GM23248 (cell line): Measurements from ENCODE around the gene SELENOH. TPM values are rescaled to one million over a fixed set of nuclear protein-coding genes. Genes with fewer than 3 reads are reported as not detected.

Experiments
- DNase-seq: peaks from one replicate; pipeline ENCODE4 v3.0.0-alpha.2; 2015
- H2AFZ ChIP-seq: fragments of 200-600 bp; sonication (generic); 2 replicates; pipeline ENCODE4 v1.6.1; 2016; ENCODE audit warnings: antibody characterized with exemption
- H3F3A ChIP-seq: fragments of 200-600 bp; sonication (generic); 2 replicates; pipeline ENCODE4 v1.6.1; 2016; ENCODE audit warnings: mild to moderate bottlenecking, antibody characterized with exemption, mixed run types; ENCODE audit not compliant: insufficient read depth
- H3K27ac ChIP-seq: fragments of 200-600 bp; sonication (generic); 2 replicates; pipeline ENCODE4 v1.5.1; 2016; ENCODE audit warnings: mild to moderate bottlenecking
- H3K27me3 ChIP-seq: fragments of 200-600 bp; sonication (generic); replicated peaks from 2 replicates; pipeline ENCODE4 v1.6.1; 2016; ENCODE audit warnings: mild to moderate bottlenecking; ENCODE audit not compliant: insufficient read depth
- H3K36me3 ChIP-seq: fragments of 200-600 bp; sonication (generic); 2 replicates; pipeline ENCODE4 v1.6.1; 2016; ENCODE audit warnings: low read depth, mild to moderate bottlenecking
- H3K4me1 ChIP-seq: fragments of 200-600 bp; sonication (generic); 2 replicates; pipeline ENCODE4 v1.6.1; 2016; ENCODE audit warnings: mild to moderate bottlenecking; ENCODE audit not compliant: insufficient read depth
- H3K4me2 ChIP-seq: fragments of 200-600 bp; sonication (generic); one replicate; pipeline ENCODE4 v1.6.1; 2016; ENCODE audit warnings: mild to moderate bottlenecking; ENCODE audit not compliant: unreplicated experiment
- H3K4me3 ChIP-seq: fragments of 200-600 bp; sonication (generic); 2 replicates; pipeline ENCODE4 v1.5.1; 2016; ENCODE audit warnings: mild to moderate bottlenecking
- H3K79me2 ChIP-seq: fragments of 200-600 bp; sonication (generic); 2 replicates; pipeline ENCODE4 v1.6.1; 2016; ENCODE audit warnings: mild to moderate bottlenecking; ENCODE audit not compliant: insufficient read depth
- H3K9ac ChIP-seq: fragments of 200-600 bp; sonication (generic); 2 replicates; pipeline ENCODE4 v1.6.1; 2016; ENCODE audit warnings: mild to moderate bottlenecking
- H3K9me2 ChIP-seq: fragments of 200-600 bp; sonication (generic); 2 replicates; pipeline ENCODE4 v1.6.1; 2016; ENCODE audit warnings: mixed run types, mild to moderate bottlenecking, moderate library complexity; ENCODE audit not compliant: insufficient read depth
- H3K9me3 ChIP-seq: fragments of 200-600 bp; sonication (generic); one replicate; pipeline ENCODE4 v1.6.1; 2017; ENCODE audit warnings: low read depth
- H4K20me1 ChIP-seq: fragments of 200-600 bp; sonication (generic); 2 replicates; pipeline ENCODE4 v1.6.0; 2016; ENCODE audit not compliant: insufficient read depth
- EZH2 ChIP-seq: fragments of 200-600 bp; sonication (generic); IDR thresholded peaks from 2 replicates; pipeline ENCODE4 v1.6.1; 2018; ENCODE audit warnings: antibody characterized with exemption, mild to moderate bottlenecking; ENCODE audit not compliant: insufficient read depth, poor library complexity, severe bottlenecking
- EZH2phosphoT487 ChIP-seq: fragments of 200-600 bp; sonication (generic); IDR thresholded peaks from 2 replicates; pipeline ENCODE4 v1.6.1; 2018; ENCODE audit warnings: antibody characterized with exemption, moderate library complexity, mild to moderate bottlenecking, low read depth; ENCODE audit not compliant: insufficient read depth
- WGBS, 2 experiments: methylation state at CpG; one replicate each; pipeline ENCODE4 v1.1.6; 2015 to 2017; ENCODE audit warnings: low lambda C conversion rate in 2 of 2, low coverage in 1 of 2; ENCODE audit errors: missing lambda C conversion rate in 2 of 2; 5-methylcytosine and 5-hydroxymethylcytosine counted together
- in situ Hi-C: fragments of 300-500 bp; cut with MboI; formaldehyde crosslinking; loops from 2 replicates; pipeline ENCODE4 v1.15.0; 2020
- polyA plus RNA-seq: library from polyadenylated mRNA; unstranded; fragments of >200 nt; fragmentation: Nextera tagmentation; extraction: Ambion mirVana; gene quantifications from 2 replicates; pipeline ENCODE4 v1.2.1, GENCODE V29; 2016
- total RNA-seq: library from RNA; depleted of rRNA; stranded (reverse); fragments of >200 nt; shearing (Covaris generic); gene quantifications from 2 replicates; pipeline ENCODE4 v1.2.3, GENCODE V29; 2014

Gene SELENOH
- total and polyA plus RNA-seq, 2 experiments from 2014 or later: 123 to 184 TPM

GRCh38 chr11:57727185-57727584 is 14.1 kb upstream of the SELENOH start:
- DNase-seq: peak; percentile 7
- Histone ChIP-seq H3K79me2 (peaks cover 99% of the 10 kb centered on the region), H3K4me2 (no peak overlapping the region), H4K20me1 (no peaks in the 10 kb centered on the region), H3F3A (no peaks in the 10 kb centered on the region; the same call in 1 of the 2 replicates), H3K36me3 (no peaks in the 10 kb centered on the region), H3K4me3 (no peak overlapping the region), H3K9me3 (no peaks in the 10 kb centered on the region), H3K9me2 (no peaks in the 10 kb centered on the region), H3K4me1 (0 out of 2 replicates have a peak, but pooled peaks cover 3% of the 10 kb centered on the region), H3K27me3 (no peaks in the 10 kb centered on the region), H2AFZ (no peak overlapping the region), H3K9ac (no peak overlapping the region), H3K27ac (no peak overlapping the region)
- TF ChIP-seq EZH2: no peak
- TF ChIP-seq EZH2phosphoT487: no peak
- in situ Hi-C loops: no loop called here
- 61 to 68% methylated on average over 2 of the region's 2 CpGs for WGBS, 2 experiments

DNA sequence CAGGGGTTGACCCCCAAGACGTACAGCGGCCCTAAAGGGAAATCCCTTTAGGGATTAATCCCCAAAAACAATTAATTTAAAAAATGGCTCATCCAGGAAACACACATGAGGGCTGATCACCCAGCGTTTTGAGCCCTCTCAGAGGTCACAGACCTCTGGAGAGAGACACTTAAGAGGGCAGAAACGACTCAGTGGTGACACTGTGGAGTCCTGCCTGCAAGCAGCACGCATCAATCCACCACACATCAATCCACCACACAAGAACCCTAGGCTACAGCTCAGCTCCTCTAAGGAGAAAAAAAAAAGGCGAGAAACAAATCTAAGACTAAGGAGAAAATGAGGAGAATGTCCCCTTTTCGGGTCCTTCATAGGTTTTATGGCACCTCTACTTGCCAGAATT is 12.5 kb upstream of the SELENOH start:
- no peaks in the 10 kb centered on the region for H4K20me1 ChIP-seq
- H3K9me2 ChIP-seq: no peaks in the 10 kb centered on the region
- no peak overlapping the region for H3K27ac ChIP-seq
- TF ChIP-seq EZH2: no peak
- TF ChIP-seq EZH2phosphoT487: no peak
- no peak overlapping the region for H2AFZ ChIP-seq
- H3K4me1 ChIP-seq: 0 out of 2 replicates have a peak, but pooled peaks cover 3% of the 10 kb centered on the region
- no peaks in the 10 kb centered on the region for H3K27me3 ChIP-seq
- H3K79me2 ChIP-seq: peaks cover 99% of the 10 kb centered on the region
- H3F3A ChIP-seq: no peaks in the 10 kb centered on the region; the same call in 1 of the 2 replicates
- no peak overlapping the region for H3K4me2 ChIP-seq
- WGBS, 2 experiments: 85 to 89% methylated on average over 7 of the region's 7 CpGs
- no peaks in the 10 kb centered on the region for H3K36me3 ChIP-seq
- no peaks in the 10 kb centered on the region for H3K9me3 ChIP-seq
- in situ Hi-C loops: no loop called here
- no peak for DNase-seq
- H3K4me3 ChIP-seq: no peak overlapping the region
- H3K9ac ChIP-seq: no peak overlapping the region

- Histone ChIP-seq H3K27ac (no peak overlapping the region), H4K20me1 (no peaks in the 10 kb centered on the region), H3K9me2 (no peaks in the 10 kb centered on the region), H3K36me3 (no peaks in the 10 kb centered on the region; the same call in 1 of the 2 replicates), H2AFZ (no peak overlapping the region), H3K4me3 (no peak overlapping the region), H3K4me2 (no peak overlapping the region), H3K4me1 (0 out of 2 replicates have a peak, but pooled peaks cover 3% of the 10 kb centered on the region), H3K27me3 (no peaks in the 10 kb centered on the region), H3K79me2 (peaks cover 99% of the 10 kb centered on the region), H3K9ac (no peak overlapping the region), H3K9me3 (no peaks in the 10 kb centered on the region), H3F3A (no peaks in the 10 kb centered on the region; the same call in 1 of the 2 replicates)
- DNase-seq: no peak
- 97 to 98% methylated on average over 7 of the region's 7 CpGs for WGBS, 2 experiments
- in situ Hi-C loops: no loop called here
- TF ChIP-seq EZH2phosphoT487 (no peak), EZH2 (no peak)
Observed at GRCh38 chr11:57729479-57729878, 11.8 kb upstream of the SELENOH start.

DNA sequence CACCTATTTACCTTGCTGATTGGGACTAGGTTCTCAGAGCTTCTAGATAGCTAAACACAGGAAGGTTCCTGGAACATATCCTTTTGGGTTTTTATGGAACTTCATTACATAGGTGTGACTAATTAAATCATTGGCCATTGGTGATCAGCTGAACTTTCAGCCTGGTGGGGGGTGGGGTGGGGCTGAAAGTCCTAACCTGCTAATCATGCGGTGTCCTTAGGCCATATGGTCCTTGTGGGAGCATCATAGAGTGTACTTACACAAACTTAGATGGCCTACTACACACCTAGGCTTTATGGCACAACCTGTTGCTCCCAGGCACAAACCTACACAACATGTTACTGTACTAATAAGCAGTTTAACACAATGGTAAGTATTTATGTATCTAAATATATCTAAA is 8.6 kb upstream of the SELENOH start:
- H3K9ac ChIP-seq: no peak overlapping the region
- no peak overlapping the region for H3K4me2 ChIP-seq
- 100% methylated on average over 1 of the region's 1 CpG for WGBS, 2 experiments
- in situ Hi-C loops: no loop called here
- 0 out of 2 replicates have a peak, but pooled peaks cover 3% of the 10 kb centered on the region for H3K4me1 ChIP-seq
- H4K20me1 ChIP-seq: no peaks in the 10 kb centered on the region
- H3F3A ChIP-seq: no peaks in the 10 kb centered on the region
- H3K27ac ChIP-seq: no peak overlapping the region
- H3K9me3 ChIP-seq: no peaks in the 10 kb centered on the region
- no peak overlapping the region for H3K4me3 ChIP-seq
- H3K36me3 ChIP-seq: no peaks in the 10 kb centered on the region; the same call in 1 of the 2 replicates
- H3K27me3 ChIP-seq: no peaks in the 10 kb centered on the region
- H3K79me2 ChIP-seq: peaks cover 99% of the 10 kb centered on the region
- H3K9me2 ChIP-seq: no peaks in the 10 kb centered on the region
- TF ChIP-seq EZH2 (no peak), EZH2phosphoT487 (no peak)
- no peak for DNase-seq
- no peak overlapping the region for H2AFZ ChIP-seq
